Panc1 (cell line): ENCODE measurements around the gene AMOTL1. TPM values are rescaled to one million over a fixed set of nuclear protein-coding genes. Genes with fewer than 3 reads are reported as not detected.
A peak's percentile ranks its signal among the peaks of the same experiment; 100 is the strongest.

Source experiments
- ATAC-seq: fragments of 200-7000 bp; cut with Tn5 transposase; 2 replicates; pipeline ENCODE4 v1.9.1; 2020; ENCODE audit warnings: mild to moderate bottlenecking, moderate library complexity
- BruUV-seq: library from RNA; stranded (reverse); fragments of 400-500 nt; replicated peaks from 2 replicates; lab custom pipeline; 2021; lab: Mats Ljungman, UMichigan
- CTCF ChIA-PET: fragments of 300-600 bp; sonication (Branson Sonifier 250); formaldehyde crosslinking; loops from one replicate; lab custom pipeline; 2022; ENCODE audit warnings: antibody characterized with exemption; lab: Charles Lee
- POLR2A ChIA-PET: fragments of 300-600 bp; sonication (Branson Sonifier 250); formaldehyde crosslinking; loops from one replicate; lab custom pipeline; 2022; ENCODE audit warnings: antibody characterized with exemption; lab: Charles Lee
- DNase-seq: peaks from one replicate; pipeline ENCODE4 v3.0.0-alpha.2; 2010; ENCODE audit warnings: low read depth, low spot score
- H3K27ac ChIP-seq: 2 replicates; pipeline ENCODE4 v1.5.1; 2011; ENCODE audit warnings: mild to moderate bottlenecking, low read length, inconsistent platforms
- H3K27me3 ChIP-seq: fragments of 200-500 bp; sonication (Bioruptor generic); 2 replicates; pipeline ENCODE4 v1.6.0; 2014; ENCODE audit warnings: low read length, inconsistent platforms; ENCODE audit not compliant: control insufficient read depth, insufficient read depth
- H3K36me3 ChIP-seq: fragments of 200-500 bp; sonication (Bioruptor generic); 2 replicates; pipeline ENCODE4 v1.5.1; 2014; ENCODE audit warnings: inconsistent platforms, mild to moderate bottlenecking, low read length, moderate library complexity; ENCODE audit not compliant: control insufficient read depth, insufficient read depth
- H3K4me1 ChIP-seq: 2 replicates; pipeline ENCODE4 v1.5.1; 2011; ENCODE audit warnings: inconsistent platforms, mild to moderate bottlenecking, low read length, moderate library complexity; ENCODE audit not compliant: control insufficient read depth, insufficient read depth
- H3K4me3 ChIP-seq, 2 experiments: 2 replicates each; pipeline ENCODE4 v1.5.1; 2011 to 2012; ENCODE audit warnings: low read depth in 2 of 2, low read length in 2 of 2, mild to moderate bottlenecking in 2 of 2, inconsistent platforms in 1 of 2, moderate library complexity in 1 of 2
- H3K9me3 ChIP-seq: fragments of 200-500 bp; sonication (Bioruptor generic); 2 replicates; pipeline ENCODE4 v1.5.1; 2014; ENCODE audit warnings: low read depth, mild to moderate bottlenecking, inconsistent platforms, low read length, moderate library complexity; ENCODE audit not compliant: control insufficient read depth, insufficient read depth
- POLR2AphosphoS5 ChIP-seq: IDR thresholded peaks from 2 replicates; pipeline ENCODE4 v1.6.1; 2012; ENCODE audit warnings: mild to moderate bottlenecking, low read depth, low read length, moderate library complexity
- SIN3A ChIP-seq: IDR thresholded peaks from 2 replicates; pipeline ENCODE4 v1.6.1; 2012; ENCODE audit warnings: low read depth, mild to moderate bottlenecking, low read length, moderate library complexity, borderline replicate concordance; ENCODE audit not compliant: insufficient read depth
- TCF7L2 ChIP-seq: IDR thresholded peaks from 2 replicates; pipeline ENCODE4 v1.6.1; 2011; ENCODE audit warnings: mild to moderate bottlenecking, low read depth, low read length, inconsistent platforms
- in situ Hi-C: cut with HindIII; loops from 2 replicates; pipeline ENCODE4 v1.10.0; 2016; ENCODE audit warnings: low sequenced_read_pairs, low pct_unique_long_range_greater_than_20kb
- intact Hi-C: fragments of 100-400 bp; cut with micrococcal nuclease; formaldehyde crosslinking; loops from one replicate; pipeline ENCODE4 v1.10.0; 2022; ENCODE audit not compliant: unreplicated experiment
- total RNA-seq: library from RNA; stranded (reverse); gene quantifications from one replicate; pipeline ENCODE4 v1.2.1, GENCODE V29; 2021; ENCODE audit not compliant: unreplicated experiment
- TF ChIP-seq, protein P1 (sequence below): fragments of 450-650 bp; IDR thresholded peaks from 2 replicates; pipeline ENCODE4 v1.5.1; 2017; ENCODE audit warnings: mild to moderate bottlenecking
- TF ChIP-seq, protein P2 (sequence below), 2 experiments: IDR thresholded peaks; 2 replicates each; pipeline ENCODE4 v1.6.1; 2011 to 2012; ENCODE audit warnings: low read depth in 2 of 2, control low read depth in 1 of 2, low read length in 1 of 2, mild to moderate bottlenecking in 1 of 2, moderate library complexity in 1 of 2; ENCODE audit not compliant: insufficient read depth in 1 of 2

Gene AMOTL1
- total RNA-seq, 1 experiment from 2014 or later: 16.0 TPM

DNA sequence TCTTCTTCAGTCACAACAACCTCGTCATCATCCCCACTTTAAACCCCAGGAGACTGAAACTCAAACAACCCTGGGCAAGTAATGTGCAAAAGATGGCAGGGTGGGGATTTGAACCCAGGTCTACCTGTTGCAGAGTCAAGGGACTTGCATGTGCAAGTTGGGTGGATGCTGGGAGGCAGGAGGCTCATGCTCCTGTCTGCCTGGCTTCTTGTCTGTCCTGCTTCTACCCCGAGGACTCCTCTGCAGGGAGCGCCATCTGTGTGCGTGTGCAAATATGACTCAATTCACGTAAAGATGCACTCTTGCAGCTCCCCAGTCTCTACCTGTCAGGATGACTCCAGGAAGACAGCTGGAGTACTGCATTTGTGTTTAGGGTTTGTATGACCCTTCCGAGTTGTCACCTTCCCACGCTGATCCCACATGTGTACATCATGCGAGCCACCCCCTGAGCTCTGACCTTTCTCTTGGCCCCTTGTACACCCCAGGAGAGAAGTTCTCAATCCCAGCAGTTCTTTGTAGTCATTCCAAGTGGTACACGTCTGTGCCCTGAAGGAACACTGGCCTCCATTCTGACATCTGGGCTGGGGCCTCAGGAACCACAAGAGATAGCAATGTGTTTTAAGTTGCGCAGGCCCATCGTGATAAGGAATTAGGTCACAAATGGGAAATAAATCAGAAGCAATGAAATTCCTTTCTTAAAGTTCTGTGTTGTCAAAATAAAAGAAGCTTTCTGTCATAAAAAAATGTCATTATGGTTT, 109.5 kb downstream of the AMOTL1 start:
- peaks cover 28% of the 10 kb centered on the region for H3K4me1 ChIP-seq
- CTCF ChIA-PET: no interaction called here
- no TSS peak for BruUV-seq
- intact Hi-C loops: no loop called here
- ATAC-seq: no peak
- H3K9me3 ChIP-seq: no peaks in the 10 kb centered on the region
- TF ChIP-seq, protein P1, sequence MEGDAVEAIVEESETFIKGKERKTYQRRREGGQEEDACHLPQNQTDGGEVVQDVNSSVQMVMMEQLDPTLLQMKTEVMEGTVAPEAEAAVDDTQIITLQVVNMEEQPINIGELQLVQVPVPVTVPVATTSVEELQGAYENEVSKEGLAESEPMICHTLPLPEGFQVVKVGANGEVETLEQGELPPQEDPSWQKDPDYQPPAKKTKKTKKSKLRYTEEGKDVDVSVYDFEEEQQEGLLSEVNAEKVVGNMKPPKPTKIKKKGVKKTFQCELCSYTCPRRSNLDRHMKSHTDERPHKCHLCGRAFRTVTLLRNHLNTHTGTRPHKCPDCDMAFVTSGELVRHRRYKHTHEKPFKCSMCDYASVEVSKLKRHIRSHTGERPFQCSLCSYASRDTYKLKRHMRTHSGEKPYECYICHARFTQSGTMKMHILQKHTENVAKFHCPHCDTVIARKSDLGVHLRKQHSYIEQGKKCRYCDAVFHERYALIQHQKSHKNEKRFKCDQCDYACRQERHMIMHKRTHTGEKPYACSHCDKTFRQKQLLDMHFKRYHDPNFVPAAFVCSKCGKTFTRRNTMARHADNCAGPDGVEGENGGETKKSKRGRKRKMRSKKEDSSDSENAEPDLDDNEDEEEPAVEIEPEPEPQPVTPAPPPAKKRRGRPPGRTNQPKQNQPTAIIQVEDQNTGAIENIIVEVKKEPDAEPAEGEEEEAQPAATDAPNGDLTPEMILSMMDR: no peak
- no peaks in the 10 kb centered on the region for H3K27me3 ChIP-seq
- H3K4me3 ChIP-seq: no peak overlapping the region
- H3K27ac ChIP-seq: peak overlapping the region; percentile 68; the same call in 1 of the 2 replicates
- in situ Hi-C loops: no loop called here
- POLR2A ChIA-PET: no interaction called here
- DNase-seq: no peak
- no peaks in the 10 kb centered on the region for H3K36me3 ChIP-seq

DNA sequence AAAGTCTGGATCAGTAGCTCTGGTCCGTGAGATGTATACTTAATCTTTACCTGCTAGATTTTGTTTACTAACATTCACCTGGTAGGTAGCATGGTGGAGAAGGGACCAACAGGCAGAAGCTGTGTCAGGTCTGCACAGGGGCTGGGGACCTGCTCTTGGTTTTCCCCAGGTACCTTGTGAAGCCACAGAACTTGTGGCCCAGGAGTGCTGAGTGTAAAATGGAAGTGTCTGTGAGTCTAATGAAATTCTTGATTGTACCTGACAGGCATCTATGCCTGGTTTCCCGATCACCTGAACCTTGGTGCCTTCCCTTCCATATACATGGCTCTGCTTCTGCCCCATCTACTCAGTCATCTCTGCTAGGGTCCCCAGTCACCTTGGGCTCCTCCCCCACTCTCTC, 110.8 kb downstream of the AMOTL1 start:
- BruUV-seq: no TSS peak
- intact Hi-C loops: no loop called here
- TF ChIP-seq, protein P1: no peak
- TF ChIP-seq, protein P2, sequence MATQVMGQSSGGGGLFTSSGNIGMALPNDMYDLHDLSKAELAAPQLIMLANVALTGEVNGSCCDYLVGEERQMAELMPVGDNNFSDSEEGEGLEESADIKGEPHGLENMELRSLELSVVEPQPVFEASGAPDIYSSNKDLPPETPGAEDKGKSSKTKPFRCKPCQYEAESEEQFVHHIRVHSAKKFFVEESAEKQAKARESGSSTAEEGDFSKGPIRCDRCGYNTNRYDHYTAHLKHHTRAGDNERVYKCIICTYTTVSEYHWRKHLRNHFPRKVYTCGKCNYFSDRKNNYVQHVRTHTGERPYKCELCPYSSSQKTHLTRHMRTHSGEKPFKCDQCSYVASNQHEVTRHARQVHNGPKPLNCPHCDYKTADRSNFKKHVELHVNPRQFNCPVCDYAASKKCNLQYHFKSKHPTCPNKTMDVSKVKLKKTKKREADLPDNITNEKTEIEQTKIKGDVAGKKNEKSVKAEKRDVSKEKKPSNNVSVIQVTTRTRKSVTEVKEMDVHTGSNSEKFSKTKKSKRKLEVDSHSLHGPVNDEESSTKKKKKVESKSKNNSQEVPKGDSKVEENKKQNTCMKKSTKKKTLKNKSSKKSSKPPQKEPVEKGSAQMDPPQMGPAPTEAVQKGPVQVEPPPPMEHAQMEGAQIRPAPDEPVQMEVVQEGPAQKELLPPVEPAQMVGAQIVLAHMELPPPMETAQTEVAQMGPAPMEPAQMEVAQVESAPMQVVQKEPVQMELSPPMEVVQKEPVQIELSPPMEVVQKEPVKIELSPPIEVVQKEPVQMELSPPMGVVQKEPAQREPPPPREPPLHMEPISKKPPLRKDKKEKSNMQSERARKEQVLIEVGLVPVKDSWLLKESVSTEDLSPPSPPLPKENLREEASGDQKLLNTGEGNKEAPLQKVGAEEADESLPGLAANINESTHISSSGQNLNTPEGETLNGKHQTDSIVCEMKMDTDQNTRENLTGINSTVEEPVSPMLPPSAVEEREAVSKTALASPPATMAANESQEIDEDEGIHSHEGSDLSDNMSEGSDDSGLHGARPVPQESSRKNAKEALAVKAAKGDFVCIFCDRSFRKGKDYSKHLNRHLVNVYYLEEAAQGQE (IDR thresholded peaks at IDR 0.05; ENCODE audit: insufficient read depth in 1 of 2, low read depth in 2 of 2, low read length in 1 of 2): no peak
- TF ChIP-seq TCF7L2: no peak
- no peak for TF ChIP-seq POLR2AphosphoS5
- no peak for TF ChIP-seq SIN3A
- ATAC-seq: no peak
- peaks cover 28% of the 10 kb centered on the region for H3K4me1 ChIP-seq
- CTCF ChIA-PET: no interaction called here
- no peaks in the 10 kb centered on the region for H3K9me3 ChIP-seq
- in situ Hi-C loops: no loop called here
- POLR2A ChIA-PET: no interaction called here
- no peak overlapping the region for H3K27ac ChIP-seq
- DNase-seq: no peak
- H3K36me3 ChIP-seq: no peaks in the 10 kb centered on the region
- H3K4me3 ChIP-seq: no peak overlapping the region
- H3K27me3 ChIP-seq: no peaks in the 10 kb centered on the region
